Fibroblast of the aortic adventitia (primary cell): ENCODE data around the gene MUC22. TPM values are rescaled to one million over a fixed set of nuclear protein-coding genes. Genes with fewer than 3 reads are reported as not detected.
A peak's percentile ranks its signal among the peaks of the same experiment; 100 is the strongest.
"Not testable (repeated sequence)": the region's sequence is repeated elsewhere in the genome, so short reads cannot be mapped to it uniquely, and the experiment has no call there.

Experiments
- DNase-seq: peaks from one replicate; pipeline ENCODE4 v3.0.0-alpha.2; 2010; ENCODE audit warnings: low read depth
- H3K4me3 ChIP-seq: 2 replicates; pipeline ENCODE4 v1.5.1; 2011; ENCODE audit warnings: low read depth, mild to moderate bottlenecking, control low read depth, low read length, moderate library complexity
- total RNA-seq: library from RNA; depleted of rRNA; stranded (reverse); fragments of >200 nt; gene quantifications from 2 replicates; pipeline ENCODE4 v1.2.3, GENCODE V29; 2012; ENCODE audit warnings: low replicate concordance
- TF ChIP-seq, protein P1 (sequence below): IDR thresholded peaks from 2 replicates; pipeline ENCODE4 v1.5.1; 2011; ENCODE audit warnings: mild to moderate bottlenecking, low read length, control low read depth, inconsistent platforms; ENCODE audit not compliant: insufficient read depth

Gene MUC22
- total RNA-seq, 1 donor, result not detected

- DNase-seq, result no peak
- TF ChIP-seq, protein P1, sequence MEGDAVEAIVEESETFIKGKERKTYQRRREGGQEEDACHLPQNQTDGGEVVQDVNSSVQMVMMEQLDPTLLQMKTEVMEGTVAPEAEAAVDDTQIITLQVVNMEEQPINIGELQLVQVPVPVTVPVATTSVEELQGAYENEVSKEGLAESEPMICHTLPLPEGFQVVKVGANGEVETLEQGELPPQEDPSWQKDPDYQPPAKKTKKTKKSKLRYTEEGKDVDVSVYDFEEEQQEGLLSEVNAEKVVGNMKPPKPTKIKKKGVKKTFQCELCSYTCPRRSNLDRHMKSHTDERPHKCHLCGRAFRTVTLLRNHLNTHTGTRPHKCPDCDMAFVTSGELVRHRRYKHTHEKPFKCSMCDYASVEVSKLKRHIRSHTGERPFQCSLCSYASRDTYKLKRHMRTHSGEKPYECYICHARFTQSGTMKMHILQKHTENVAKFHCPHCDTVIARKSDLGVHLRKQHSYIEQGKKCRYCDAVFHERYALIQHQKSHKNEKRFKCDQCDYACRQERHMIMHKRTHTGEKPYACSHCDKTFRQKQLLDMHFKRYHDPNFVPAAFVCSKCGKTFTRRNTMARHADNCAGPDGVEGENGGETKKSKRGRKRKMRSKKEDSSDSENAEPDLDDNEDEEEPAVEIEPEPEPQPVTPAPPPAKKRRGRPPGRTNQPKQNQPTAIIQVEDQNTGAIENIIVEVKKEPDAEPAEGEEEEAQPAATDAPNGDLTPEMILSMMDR, result no peak
- no peak overlapping the region for H3K4me3 ChIP-seq
Observed at GRCh38 chr6:31063906-31064435, 53.7 kb downstream of the MUC22 start.

- no peak overlapping the region for H3K4me3 ChIP-seq
- TF ChIP-seq, protein P1, result no peak
- DNase-seq, result no peak
Observed at GRCh38 chr6:31065556-31065955, 55.3 kb downstream of the MUC22 start.

DNA sequence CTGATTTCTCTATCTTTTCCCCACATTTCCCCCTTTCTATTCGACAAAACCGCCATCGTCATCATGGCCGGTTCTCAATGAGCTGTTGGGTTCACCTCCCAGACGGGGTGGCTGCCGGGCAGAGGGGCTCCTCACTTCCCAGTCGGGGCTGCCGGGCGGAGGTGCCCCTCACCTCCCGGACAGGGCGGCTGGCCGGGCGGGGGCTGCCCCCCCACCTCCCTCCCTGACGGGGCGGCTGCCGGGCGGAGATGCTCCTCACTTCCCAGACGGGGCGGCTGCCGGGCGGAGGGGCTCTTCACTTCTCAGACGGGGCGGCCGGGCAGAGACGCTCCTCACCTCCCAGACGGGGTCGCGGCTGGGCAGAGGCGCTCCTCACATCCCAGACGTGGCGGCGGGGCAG lies 56.8 kb downstream of the MUC22 start:
- not testable (repeated sequence) for H3K4me3 ChIP-seq, DNase-seq

- not testable (repeated sequence) for H3K4me3 ChIP-seq, DNase-seq
Observed at GRCh38 chr6:31067891-31068668, 57.8 kb downstream of the MUC22 start.

DNA sequence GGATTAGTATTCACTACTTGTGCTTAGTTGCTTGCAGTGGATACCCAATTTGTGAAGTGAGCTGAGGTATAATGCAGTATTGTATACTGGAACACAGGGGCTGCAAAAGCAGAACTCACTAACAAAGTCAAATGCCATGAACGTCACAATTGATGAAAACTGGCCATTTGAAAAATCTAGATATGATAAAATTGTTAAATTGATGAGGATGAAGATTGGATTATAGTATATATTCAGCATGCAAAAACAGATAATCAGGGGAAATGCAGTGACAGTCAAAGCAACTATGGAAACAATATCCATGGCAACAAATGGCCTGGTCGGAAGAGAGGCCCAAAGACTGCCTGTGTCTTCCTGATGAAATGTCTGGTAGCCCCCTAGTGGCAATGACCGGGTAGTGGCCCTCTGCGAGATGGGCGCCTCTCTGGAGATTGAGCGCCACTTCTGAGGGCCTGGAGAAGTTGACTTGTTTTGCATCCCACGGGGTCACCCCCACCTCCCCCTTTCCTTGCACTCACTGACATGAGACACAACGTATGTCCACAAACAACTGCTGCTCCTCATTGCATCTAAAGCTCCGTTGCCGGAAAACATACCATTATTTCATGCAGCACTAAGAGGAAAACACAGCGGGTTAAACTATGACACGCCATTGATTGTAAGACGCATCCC lies 58.5 kb downstream of the MUC22 start:
- peak; percentile 82 for DNase-seq
- TF ChIP-seq, protein P1, result peak; percentile 93
- H3K4me3 ChIP-seq, result no peak overlapping the region

GRCh38 chr6:31070711-31071197 lies 60.5 kb downstream of the MUC22 start:
- peak; percentile 86 for DNase-seq
- TF ChIP-seq, protein P1, result peak; percentile 86
- H3K4me3 ChIP-seq, result no peak overlapping the region

DNA sequence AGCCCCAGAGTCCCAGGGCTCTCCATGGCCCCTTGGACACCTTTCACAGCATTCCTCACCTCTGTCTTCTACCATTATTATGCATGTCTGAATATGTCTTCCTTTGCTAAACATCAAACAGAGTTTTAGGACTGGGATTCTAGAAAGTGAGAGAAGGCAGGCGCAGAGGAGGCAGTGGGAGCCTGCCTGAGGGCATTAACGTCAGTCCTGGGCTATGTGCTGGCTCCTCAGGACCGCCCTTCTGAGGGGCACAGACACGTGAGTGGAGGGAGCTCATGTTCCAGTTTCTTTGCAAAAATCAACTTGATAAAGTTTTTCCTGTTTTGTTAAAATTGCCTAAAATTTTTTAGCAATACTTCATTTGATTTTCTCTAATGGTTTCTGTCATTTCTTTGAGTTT lies 64.1 kb downstream of the MUC22 start:
- DNase-seq, result no peak
- TF ChIP-seq, protein P1, result no peak
- no peak overlapping the region for H3K4me3 ChIP-seq
